NB4 (cell line): ENCODE results near the gene DHFR2.

ENCODE experiments used
- MYC ChIP-seq: IDR thresholded peaks from 2 replicates; pipeline ENCODE4 v1.6.1; 2011; ENCODE audit warnings: low read depth, low read length
- POLR2A ChIP-seq: IDR thresholded peaks from 2 replicates; pipeline ENCODE4 v1.6.1; 2011; ENCODE audit warnings: mild to moderate bottlenecking; ENCODE audit not compliant: insufficient read length; ENCODE audit errors: extremely low read depth

DNA sequence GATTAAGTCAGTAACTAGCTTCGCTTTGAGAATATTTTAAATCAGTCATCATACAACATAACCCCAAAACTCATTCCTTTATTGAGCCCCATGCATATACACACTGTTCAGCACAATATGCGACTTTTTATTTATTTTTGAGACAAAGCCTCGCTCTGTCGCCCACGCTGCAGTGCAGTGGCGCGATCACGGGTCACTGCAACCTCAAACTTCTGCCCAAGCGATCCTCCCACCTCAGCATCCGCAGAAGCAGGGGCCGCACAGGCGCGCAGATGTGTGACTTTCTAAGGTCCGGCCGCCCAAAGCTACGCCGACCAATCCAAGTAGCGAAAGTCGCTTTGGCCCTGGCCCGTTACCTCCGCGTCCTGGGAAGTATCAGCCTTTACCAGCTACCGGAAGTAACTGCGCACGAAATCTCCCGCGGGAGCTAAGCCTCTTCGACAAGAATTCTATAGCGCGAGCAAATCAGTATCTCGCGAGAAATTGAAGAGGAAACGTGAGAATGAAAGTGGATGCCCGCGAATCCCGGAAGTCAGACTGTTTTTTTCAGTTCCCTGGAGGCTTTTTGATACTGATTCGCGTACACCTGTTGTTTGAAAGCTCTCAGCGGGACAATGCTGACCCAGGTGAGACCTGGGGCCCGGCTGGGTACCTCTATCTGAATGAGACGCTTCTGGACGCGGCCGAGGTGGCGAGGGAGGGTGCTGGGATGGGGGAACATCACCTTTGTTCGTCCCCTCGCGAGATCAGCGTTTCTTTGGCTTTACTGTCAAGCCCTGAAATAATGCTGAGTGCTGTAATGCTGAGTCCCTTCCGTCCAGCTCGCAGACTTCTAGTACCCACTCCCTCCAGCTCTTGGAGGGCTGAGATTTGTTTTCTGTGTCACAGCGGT is at the start of gene DHFR2, which contains the start of gene NSUN3:
- TF ChIP-seq MYC (no peak; the same call in 1 of the 2 replicates), POLR2A (peak; percentile 69)
